ENCODE data around the gene ITGA7.

Gene ITGA7

DNA sequence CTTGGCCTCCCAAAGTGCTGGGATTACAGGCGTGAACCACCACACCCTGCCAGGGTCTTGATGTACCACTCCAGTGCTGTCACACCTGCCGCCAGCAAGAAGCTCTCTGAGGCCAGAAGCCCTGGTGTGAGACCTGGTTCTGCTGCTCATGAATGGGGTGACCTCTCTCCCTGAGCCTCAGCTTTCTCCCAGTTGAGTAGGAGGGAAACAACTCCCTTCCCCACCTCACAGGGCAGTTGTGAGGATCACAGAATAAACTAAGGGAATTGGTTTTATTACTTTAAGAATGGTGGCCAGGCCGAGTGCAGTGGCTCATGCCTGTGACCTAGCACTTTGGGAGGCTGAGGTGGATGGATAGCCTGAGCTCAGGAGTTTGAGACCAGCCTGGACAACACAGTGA lies 26.9 kb upstream of the ITGA7 start:
- no peak for DNase-seq

DNA sequence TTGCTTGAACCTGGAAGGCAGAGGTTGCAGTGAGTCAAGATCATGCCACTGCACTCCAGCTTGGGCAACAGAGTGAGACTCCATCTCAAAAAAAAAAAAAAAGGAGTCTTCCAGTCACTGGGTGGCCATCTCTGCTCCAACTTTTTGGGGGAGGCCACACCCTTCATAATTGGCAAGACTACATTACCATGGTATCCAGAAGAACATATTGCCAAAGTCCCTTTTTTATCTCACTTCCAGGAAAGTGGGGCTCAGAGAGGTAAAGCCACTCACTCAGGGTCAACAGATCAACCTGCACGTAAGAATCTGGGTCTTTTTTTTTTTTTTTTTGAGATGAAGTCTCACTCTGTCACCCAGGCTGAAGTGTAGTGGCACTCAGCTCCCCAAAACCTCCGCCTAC lies 26.2 kb upstream of the ITGA7 start:
- no peak for DNase-seq

DNA sequence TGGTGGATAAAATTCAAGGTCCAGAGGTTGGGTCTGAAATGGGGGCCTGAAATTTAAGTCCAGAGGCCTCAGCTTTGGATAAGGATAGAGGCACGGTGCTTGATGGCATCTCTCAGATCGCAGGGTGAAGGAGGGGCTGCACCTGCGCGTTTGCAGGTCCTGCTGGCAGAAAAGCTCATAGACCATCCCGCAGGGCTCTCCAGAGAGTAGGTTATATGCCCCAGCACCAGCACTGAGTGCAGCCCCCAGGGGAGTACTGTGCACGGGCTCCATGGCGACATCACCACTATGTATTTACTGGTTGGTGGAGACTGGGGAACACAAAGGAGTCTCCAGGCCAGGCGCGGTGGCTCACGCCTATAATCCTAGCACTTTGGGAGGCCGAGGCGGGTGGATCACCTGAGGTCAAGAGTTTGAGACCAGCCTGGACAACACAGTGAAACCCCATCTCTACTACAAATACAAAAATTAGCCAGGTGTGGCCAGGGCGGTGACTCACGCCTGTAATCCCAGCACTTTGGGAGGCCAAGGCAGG lies 25.4 kb upstream of the ITGA7 start:
- no peak for DNase-seq

DNA sequence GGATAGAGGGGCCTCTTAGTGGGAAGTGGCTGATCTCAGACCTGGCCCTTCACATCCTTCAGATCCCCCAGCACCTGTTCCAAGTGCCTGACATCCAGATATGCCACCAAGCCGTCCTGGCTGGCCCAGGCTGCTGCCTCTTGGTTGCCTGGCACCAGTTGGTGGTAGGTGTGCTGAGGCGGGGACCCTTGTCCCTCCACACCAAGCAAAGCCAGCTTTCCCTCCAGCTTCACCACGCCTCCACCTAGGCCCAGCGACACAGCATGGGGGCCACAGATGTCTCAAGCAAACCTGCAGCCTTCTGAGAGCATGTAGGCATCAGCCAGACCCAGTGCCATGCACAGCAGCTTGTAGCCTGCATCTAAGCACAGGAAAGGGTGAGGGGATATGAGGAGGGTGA lies 24.6 kb upstream of the ITGA7 start:
- no peak for DNase-seq

DNA sequence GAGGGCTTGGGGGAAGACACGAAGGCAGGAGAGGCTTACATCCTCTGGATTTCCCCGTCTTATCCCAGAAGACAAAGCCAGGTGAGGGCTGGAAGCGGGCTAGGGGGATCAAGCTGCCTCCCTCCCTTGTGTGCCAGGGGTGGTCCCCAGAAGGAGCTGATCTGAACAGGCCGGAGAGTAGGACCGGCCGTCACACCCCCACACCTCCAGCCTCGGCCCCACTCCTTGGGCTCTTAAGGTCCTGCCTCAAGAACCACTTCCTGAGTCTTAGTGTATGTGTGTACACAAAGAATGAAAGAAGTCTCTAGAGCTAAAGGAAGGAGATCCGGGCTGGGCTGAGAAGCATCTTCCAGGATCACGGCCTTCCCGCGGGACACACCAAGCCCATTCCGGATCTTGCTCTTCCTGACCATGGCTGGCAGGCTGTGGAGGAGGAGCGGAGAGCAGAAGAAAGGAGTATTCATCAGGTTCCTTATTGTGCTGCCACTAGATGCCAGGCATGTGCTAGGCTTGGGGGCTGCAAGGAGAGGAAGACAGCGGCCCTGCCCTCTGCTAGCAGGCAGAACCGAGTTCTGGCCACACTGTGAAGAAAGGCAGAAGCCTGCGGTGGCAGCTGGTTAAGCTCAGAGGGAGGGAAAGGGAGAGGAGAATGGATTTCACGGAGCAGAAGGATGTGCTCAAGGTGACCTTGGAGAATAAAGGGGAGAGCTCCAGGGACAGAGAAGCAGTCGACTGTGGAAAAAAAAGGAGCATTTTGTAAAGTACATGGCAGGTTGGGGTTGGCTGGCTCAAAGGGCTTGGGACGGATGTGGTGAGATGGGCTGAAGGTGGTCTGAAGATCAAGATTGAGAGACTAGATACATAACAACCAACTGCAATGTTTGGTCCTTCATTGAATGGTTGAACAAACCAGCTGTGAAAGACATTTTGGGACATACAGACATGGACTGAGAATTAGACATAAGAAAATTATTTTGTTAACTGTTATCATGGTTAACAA lies 22.4 kb upstream of the ITGA7 start:
- DNase-seq = peak; percentile 35

DNA sequence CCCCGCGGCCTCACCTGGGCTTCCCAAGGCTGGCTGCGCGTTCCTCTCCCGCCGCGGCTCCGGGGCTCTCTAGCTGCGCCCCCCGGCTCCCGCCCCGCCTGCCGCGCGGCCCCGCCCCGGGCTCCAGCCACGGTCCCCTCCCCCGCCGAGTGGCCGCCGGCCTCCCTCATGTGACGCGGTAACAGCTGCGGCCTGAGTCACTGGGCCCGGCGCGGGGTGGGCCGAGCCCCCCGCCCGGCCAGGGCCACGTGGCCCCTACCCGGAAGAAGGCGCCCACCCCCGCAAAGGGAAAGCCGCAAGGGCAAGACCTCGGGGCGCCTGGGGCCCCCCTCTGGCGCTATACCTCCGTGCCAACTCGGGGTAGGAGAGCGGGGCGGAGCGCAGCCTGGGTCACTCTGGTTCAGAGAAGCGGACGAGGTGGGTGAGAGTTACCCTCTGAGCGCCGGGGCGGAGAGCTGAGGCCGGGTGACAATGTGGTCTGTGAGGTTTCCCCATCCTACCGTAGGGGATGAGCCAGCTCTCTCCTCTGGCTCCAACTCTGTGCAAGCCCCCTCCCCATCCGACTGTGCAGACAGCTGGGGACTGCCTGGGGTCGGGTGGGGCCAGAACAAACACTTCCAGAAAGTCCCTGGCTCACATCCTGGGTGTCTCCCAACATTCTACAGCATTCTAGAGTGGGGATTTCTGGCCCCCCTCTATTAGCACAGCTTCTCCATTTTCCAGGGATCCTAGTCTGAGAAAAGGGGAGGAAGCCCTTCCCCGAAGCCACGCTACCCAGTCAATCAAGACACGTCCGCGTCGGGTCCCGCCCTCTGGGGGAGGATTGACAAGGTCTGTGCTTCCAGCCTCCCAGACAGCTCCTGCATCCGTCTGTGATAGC lies 21.5 kb upstream of the ITGA7 start, which contains the start of gene CD63:
CD63 (minus strand) TSS at position 71 of the 880 bp plus-strand sequence. CDS start 668 bp downstream, outside the sequence.
- DNase-seq = peak; percentile 84

DNA sequence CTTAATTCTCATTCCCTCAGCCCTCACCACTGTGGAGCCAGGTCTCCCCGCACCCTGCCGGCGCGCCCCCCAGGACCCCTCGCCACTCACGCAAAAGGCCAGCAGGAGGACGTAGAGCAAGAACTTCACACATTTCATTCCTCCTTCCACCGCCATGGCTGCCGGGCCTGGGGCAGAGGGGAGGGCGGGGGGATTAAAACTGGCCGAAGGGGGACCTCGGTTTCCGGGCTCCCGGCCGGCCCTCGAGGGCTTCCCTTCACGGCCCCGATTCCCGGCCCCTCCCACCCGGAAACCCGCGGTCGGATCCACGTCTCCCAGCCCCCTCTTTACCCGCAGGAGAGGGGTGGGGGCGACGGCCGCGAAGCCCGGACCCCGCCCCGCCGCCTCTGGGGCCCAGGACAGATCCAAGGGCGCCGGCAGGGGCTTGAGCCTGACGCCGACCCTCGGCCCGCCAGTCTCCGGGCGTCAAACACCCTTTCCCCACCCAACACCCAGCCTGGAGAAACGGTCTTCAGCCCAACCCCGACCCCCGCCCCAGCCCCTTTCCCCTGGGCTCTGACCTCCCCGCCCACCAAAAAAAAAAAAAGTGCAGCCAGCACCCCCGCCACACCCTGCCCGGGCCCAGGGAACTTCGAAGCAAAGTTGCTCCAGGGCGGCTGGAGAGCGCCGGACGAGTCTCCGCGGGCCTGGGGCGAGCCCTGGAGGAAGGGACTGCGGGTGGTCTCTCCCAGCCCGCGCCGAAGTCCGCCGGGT lies 20.7 kb upstream of the ITGA7 start:
- DNase-seq = no peak

DNA sequence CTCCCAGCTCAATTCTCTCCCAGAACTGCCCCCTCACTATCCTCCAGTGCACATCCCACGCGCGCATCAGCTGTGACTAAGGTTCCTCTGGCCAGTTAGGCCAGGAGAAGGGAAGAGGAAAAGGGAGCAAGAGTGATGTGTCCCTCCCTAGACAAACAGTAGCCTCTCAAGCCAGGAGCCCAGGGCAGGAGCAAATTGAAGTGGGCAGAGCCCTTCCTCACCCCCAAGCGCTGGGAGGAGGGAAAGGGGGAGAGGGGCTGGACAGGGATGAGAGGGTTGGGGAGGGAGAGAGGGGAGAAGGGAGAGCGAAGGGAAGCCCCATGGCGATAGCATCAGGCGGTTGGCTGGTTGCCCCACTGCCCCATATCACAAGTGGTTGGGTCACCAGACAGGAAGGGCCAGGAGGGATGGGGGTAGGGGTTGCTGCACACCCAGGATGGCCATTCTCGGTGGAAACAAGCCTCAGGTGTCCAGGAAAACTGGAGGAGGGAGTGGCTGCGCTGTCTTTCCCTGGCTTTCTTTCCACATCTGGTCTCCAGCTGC lies 20.0 kb upstream of the ITGA7 start:
- no peak for DNase-seq

DNA sequence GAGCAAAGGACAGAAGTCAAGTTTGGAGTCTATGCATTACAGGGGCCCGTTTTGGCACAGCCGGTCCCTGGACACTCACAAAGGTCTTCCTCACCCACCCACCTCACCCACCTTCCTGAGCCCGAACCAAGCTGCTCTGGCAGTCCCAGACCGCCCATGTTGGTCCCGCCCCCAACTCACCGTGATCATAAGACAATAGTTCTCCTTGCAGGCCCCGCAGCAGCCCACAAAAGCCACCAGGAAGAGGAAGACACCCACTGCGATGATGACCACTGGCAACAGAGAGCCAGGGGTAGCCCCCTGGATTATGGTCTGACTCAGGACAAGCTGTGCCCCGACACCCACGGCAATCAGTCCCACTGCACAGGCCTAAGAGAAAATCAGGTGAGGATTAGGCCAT lies 19.3 kb upstream of the ITGA7 start:
- DNase-seq = no peak

DNA sequence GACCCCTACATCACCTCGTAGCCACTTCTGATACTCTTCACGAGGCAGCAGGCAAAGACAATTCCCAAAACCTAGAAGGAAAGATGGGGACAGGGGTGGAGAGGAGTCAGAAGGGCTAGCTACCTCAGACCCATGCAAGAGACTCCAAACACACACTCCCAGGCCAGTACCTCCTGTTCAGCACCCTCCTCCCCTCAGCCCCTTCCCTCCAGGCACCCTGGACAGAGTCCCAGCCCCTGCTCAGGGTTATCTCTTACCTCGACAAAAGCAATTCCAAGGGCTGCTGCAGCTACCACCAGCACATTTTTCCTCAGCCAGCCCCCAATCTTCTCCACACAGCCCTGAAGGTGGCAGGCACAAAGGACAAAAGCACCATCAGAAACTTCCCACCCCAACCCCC lies 17.9 kb upstream of the ITGA7 start:
- DNase-seq = no peak

DNA sequence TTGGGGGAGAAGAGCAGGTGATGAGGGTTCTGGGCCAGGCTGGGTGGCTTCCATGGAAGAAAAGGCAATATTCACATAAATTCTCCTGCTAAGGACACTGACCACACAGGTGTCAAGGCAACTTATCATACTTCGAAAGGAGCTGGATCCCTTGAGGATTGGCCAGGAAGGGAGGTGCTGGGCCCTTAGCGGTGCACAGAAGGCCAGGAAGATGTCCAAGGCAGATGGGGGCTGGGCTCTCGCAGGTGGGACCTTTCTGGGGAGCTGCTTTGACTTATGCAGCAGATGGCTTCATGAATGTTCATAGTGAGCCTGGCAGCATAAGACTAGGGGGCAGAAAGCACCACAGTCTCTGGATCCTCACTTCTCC lies 17.2 kb upstream of the ITGA7 start:
- DNase-seq = no peak

DNA sequence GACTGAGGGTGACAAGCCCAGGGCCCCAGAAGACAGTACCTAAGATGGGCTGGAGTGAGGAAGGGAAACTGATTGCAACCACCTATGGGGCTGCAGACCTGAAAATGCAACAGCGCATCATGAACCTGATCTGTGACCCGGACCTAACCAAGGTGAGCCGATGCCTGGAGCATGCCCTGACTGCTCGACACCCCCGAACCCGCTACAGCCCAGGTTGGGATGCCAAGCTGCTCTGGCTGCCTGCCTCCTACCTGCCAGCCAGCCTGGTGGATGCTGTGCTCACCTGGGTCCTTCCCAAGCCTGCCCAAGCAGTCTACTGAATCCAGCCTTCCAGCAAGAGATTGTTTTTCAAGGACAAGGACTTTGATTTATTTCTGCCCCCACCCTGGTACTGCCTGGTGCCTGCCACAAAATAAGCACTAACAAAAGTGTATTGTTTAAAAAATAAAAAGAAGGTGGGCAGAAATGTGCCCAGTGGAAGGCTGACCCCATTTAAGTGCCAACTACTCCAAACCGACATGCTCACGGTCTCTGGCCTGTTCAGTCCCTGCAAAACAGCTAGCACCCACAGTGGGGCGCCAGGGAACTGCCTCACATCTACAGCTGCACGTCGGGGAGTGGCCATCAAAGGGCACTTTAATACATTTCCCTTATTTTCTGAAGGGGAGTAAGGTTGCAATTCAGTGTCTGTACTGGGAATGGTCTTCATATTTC lies 16.7 kb upstream of the ITGA7 start:
- DNase-seq = no peak

DNA sequence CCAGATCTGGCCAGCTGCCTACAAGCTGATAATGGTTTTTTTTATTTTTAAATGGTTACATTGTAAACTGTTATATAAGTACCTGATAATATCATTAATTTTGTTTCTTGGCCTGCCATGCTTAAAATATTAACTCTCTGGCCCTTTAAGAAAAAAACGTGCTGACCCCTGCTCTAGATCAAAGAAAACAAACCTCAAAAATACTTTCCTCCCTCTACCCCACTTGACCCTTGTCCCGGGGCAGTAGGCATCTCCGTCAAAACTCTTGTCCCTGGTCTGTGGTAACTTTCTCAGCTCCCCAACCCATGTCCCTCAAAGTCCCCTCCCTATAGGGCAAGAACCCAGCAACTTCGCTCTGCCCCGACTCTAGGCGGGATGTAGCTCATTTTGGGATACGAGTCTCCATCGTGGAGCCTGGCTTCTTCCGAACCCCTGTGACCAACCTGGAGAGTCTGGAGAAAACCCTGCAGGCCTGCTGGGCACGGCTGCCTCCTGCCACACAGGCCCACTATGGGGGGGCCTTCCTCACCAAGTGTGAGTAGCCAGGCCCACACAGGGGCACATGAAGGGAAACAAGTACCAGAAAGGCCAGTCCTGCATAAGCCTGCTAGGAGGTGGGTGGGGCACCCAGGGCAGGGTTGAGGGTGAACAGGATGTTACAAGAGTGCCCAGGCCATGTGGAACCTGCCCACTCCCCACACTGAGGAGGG lies 16.0 kb upstream of the ITGA7 start:
- no peak for DNase-seq

DNA sequence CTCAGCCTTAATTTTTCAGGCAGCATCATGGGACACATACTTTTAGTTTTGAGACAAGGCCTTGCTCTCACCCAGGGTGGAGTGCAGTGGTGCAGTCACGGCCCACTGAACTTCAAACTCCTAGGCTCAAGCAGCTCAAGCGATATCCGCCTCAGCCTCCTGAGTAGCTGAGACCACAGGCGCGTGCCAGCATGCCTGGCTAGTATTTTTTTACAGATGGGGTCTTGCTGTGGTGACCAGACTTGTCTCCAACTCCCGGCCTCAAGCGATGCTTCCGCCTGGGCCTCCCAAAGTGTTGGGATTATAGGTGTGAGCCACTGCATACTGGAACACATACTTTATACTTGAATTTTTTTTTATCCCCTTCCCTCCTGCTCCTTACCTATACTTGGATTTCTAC lies 15.2 kb upstream of the ITGA7 start:
- no peak for DNase-seq

DNA sequence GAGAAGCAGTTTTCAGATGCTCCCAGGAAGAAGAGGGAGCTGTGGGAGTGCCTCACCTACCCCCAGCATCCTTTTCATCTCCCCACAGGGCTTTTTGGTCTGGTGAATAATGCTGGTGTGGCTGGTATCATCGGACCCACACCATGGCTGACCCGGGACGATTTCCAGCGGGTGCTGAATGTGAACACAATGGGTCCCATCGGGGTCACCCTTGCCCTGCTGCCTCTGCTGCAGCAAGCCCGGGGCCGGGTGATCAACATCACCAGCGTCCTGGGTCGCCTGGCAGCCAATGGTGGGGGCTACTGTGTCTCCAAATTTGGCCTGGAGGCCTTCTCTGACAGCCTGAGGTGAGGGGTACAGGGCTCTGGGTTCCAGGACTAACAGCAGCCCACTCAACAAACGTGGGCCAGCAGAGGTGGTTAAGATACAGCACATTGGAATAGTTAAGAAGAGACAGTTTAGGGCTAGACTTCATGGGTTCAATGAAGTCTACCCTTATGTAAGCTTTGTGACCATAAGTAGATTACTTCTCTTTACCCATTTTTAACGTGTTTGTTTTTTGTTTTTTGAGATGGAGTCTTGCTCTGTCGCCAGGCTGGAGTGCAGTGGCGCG lies 14.0 kb upstream of the ITGA7 start:
- DNase-seq = no peak

DNA sequence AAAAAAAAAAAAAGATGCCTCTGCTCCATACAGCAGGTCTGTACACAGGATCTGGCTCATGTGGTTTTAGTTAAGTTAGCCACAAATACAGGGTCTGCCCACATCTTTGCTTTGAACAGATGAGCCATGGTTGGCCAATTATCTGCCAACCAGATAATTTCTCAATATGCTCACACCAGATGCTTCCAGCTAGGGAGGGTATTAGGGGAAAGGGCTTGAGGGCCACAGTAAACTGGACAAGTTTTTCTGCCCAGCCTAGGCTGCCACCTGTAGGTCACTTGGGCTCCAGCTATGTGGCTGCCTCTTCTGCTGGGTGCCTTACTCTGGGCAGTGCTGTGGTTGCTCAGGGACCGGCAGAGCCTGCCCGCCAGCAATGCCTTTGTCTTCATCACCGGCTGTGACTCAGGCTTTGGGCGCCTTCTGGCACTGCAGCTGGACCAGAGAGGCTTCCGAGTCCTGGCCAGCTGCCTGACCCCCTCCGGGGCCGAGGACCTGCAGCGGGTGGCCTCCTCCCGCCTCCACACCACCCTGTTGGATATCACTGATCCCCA lies 13.3 kb upstream of the ITGA7 start:
- DNase-seq = no peak

DNA sequence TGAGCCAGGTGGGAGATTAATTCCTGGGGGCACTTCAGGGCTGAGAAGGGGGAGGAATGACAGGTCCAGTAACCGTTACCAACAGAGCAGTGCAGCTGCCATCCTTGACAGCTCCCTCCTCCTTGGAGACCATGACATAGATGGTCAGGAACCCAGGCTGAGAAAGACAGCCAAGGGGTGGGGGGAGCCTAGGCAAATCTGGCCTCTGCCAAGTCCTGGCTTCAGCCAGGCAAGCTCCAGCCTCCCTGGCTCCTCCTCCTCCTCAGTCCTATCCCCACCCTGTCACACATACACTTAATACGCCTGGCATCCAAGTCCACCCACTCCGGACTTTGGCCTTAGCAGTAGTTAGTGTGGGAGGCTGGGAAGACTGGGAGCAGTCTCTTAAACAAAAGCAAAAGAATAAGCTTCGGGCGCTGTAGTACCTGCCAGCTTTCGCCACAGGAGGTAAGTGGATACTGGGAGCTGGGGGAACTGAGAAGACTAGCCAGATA lies 12.4 kb upstream of the ITGA7 start, which contains the start of gene RDH5:
RDH5 (plus strand) TSS at position 323 of the 494 bp plus-strand sequence. CDS start 792 bp downstream, outside the sequence.
- DNase-seq = no peak

DNA sequence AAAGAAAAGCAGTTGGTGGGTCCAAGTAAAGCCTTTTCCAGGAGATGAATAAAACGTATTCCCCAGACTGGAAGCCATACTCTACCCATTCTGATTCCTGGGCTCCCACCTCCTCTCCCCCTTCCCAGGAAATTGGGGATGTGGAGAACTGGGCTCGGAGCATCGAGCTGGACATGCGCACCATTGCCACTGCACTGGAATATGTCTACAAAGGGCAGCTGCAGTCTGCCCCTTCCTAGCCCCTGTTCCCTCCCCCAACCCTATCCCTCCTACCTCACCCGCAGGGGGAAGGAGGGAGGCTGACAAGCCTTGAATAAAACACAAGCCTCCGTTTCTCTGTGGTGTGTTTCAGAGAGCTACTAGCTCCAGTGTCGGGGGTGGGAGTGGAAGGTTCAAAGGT lies 11.7 kb upstream of the ITGA7 start:
- no peak for DNase-seq

DNA sequence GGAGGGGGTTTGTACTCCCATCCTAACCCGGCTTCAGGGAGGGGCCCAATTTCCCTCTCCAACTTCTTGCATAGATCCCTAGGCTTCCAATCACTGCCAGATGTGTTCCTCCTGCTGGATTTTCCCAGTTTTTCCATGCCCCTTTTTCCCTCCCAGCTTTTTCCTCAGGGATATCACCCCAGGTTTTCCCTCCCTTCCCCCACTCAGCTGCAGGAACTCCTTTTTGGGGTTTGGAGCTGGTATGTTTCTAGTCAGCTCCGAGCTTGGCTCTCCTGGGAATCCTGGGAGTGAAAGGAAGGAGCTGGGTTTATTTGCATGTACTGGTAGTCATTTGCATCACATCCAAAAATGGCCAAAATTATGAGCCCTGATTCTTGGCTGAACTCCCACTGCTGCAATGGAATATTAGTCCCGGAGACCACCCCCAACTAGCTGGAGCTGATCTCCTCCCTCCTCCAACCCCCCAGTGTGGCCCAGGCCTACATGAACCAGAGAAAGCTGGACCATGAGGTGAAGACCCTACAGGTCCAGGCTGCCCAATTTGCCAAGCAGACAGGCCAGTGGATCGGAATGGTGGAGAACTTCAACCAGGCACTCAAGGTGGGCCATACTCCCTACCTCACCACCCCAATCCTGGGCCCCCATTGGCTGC lies 11.0 kb upstream of the ITGA7 start:
- no peak for DNase-seq
